OCI-LY1 (cell line): ENCODE data around the gene ZNF530.

ENCODE experiments used
- H2AFZ ChIP-seq: fragments of 200-600 bp; sonication (generic), shearing (Covaris generic); 2 replicates; pipeline ENCODE4 v1.6.0; 2014; ENCODE audit warnings: antibody characterized with exemption, mild to moderate bottlenecking, low read length
- H3F3A ChIP-seq: fragments of 200-600 bp; sonication (generic), shearing (Covaris generic); 2 replicates; pipeline ENCODE4 v1.6.0; 2014; ENCODE audit warnings: mild to moderate bottlenecking, antibody characterized with exemption, low read length, moderate library complexity; ENCODE audit not compliant: insufficient read depth
- H3K27ac ChIP-seq: fragments of 200-600 bp; sonication (generic); 2 replicates; pipeline ENCODE4 v1.5.1; 2014; ENCODE audit warnings: low read length, mixed run types, mild to moderate bottlenecking, low read depth; ENCODE audit not compliant: poor library complexity, severe bottlenecking
- H3K27me3 ChIP-seq: fragments of 200-600 bp; sonication (generic); 2 replicates; pipeline ENCODE4 v1.6.0; 2014; ENCODE audit warnings: antibody characterized with exemption, mild to moderate bottlenecking, low read length, moderate library complexity; ENCODE audit not compliant: insufficient read depth
- H3K36me3 ChIP-seq: fragments of 200-600 bp; sonication (generic); 2 replicates; pipeline ENCODE4 v1.6.1; 2014; ENCODE audit warnings: mild to moderate bottlenecking, antibody characterized with exemption, low read length, moderate library complexity, mixed read lengths; ENCODE audit not compliant: insufficient read depth
- H3K4me1 ChIP-seq: fragments of 200-600 bp; sonication (generic); 2 replicates; pipeline ENCODE4 v1.5.1; 2014; ENCODE audit warnings: mild to moderate bottlenecking, low read length, moderate library complexity; ENCODE audit not compliant: insufficient read depth, severe bottlenecking
- H3K4me2 ChIP-seq: fragments of 200-600 bp; sonication (generic), shearing (Covaris generic); 2 replicates; pipeline ENCODE4 v1.6.1; 2014; ENCODE audit warnings: low read length
- H3K4me3 ChIP-seq: fragments of 200-600 bp; sonication (generic); 2 replicates; pipeline ENCODE4 v1.5.1; 2014; ENCODE audit warnings: low read length, low read depth, mild to moderate bottlenecking, mixed read lengths; ENCODE audit not compliant: poor library complexity, severe bottlenecking
- H3K79me2 ChIP-seq: fragments of 200-600 bp; shearing (Covaris generic); 2 replicates; pipeline ENCODE4 v1.6.1; 2016; ENCODE audit warnings: mixed run types, low read length, mixed read lengths; ENCODE audit not compliant: insufficient read depth
- H3K9ac ChIP-seq: fragments of 200-600 bp; sonication (generic), shearing (Covaris generic); 2 replicates; pipeline ENCODE4 v1.6.1; 2014; ENCODE audit warnings: mild to moderate bottlenecking, low read length, mixed read lengths
- H3K9me2 ChIP-seq: fragments of 200-600 bp; sonication (generic), shearing (Covaris generic); 2 replicates; pipeline ENCODE4 v1.6.1; 2014; ENCODE audit warnings: low read depth, mild to moderate bottlenecking, low read length, mixed read lengths
- H3K9me3 ChIP-seq: fragments of 200-600 bp; shearing (Covaris generic); 2 replicates; pipeline ENCODE4 v1.6.1; 2014; ENCODE audit warnings: low read length, mixed read lengths
- H4K20me1 ChIP-seq: fragments of 200-600 bp; sonication (generic), shearing (Covaris generic); 2 replicates; pipeline ENCODE4 v1.6.0; 2016; ENCODE audit warnings: mild to moderate bottlenecking, low read length; ENCODE audit not compliant: insufficient read depth
- EZH2 ChIP-seq: fragments of 200-600 bp; sonication (generic), shearing (Covaris generic); IDR thresholded peaks from 2 replicates; pipeline ENCODE4 v1.8.0; 2017; ENCODE audit warnings: borderline replicate concordance, mixed run types, mild to moderate bottlenecking, antibody characterized with exemption, low read length, moderate library complexity, mixed read lengths
- TF ChIP-seq, protein P1 (sequence below): fragments of 200-600 bp; sonication (generic), shearing (Covaris generic); IDR thresholded peaks from 2 replicates; pipeline ENCODE4 v1.5.1; 2017; ENCODE audit warnings: mild to moderate bottlenecking, antibody characterized with exemption, low read length, moderate library complexity, mixed read lengths

The ZNF530 gene

DNA sequence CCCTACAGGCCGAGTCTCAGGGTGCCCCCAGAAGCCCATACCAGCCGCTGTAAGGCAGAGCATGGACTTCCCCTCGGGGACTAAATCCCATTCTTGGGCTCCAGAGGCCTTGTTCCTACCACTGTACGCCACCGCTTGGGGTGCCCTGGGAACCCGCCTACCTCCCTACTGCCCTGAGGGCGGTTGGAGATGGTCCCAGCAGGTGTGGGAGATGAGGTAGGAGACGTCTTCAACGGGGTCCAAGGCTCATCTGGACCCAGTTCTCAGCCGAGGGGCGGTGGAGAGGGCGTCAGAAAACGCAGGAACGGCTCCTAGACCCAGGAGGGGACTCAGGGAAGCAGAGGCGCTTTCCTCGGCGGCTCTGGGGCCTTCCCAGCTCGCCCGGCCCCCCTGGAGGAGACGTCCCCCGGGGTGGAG is 16.6 kb upstream of the ZNF530 start:
- no peak overlapping the region for H3K4me3 ChIP-seq
- TF ChIP-seq, protein P1, sequence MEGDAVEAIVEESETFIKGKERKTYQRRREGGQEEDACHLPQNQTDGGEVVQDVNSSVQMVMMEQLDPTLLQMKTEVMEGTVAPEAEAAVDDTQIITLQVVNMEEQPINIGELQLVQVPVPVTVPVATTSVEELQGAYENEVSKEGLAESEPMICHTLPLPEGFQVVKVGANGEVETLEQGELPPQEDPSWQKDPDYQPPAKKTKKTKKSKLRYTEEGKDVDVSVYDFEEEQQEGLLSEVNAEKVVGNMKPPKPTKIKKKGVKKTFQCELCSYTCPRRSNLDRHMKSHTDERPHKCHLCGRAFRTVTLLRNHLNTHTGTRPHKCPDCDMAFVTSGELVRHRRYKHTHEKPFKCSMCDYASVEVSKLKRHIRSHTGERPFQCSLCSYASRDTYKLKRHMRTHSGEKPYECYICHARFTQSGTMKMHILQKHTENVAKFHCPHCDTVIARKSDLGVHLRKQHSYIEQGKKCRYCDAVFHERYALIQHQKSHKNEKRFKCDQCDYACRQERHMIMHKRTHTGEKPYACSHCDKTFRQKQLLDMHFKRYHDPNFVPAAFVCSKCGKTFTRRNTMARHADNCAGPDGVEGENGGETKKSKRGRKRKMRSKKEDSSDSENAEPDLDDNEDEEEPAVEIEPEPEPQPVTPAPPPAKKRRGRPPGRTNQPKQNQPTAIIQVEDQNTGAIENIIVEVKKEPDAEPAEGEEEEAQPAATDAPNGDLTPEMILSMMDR, result no peak
- TF ChIP-seq EZH2, result no peak
- H3K27ac ChIP-seq, result no peak overlapping the region
- H2AFZ ChIP-seq, result no peak overlapping the region
- H3F3A ChIP-seq, result no peaks in the 10 kb centered on the region
- H3K4me1 ChIP-seq, result peaks cover 7% of the 10 kb centered on the region
- no peak overlapping the region for H3K9ac ChIP-seq
- peaks cover 18% of the 10 kb centered on the region for H3K9me3 ChIP-seq
- no peak overlapping the region for H3K4me2 ChIP-seq
- H3K9me2 ChIP-seq, result no peaks in the 10 kb centered on the region
- 0 out of 2 replicates have a peak, but pooled peaks cover 2% of the 10 kb centered on the region for H3K79me2 ChIP-seq
- H3K27me3 ChIP-seq, result no peaks in the 10 kb centered on the region
- H3K36me3 ChIP-seq, result peaks cover 5% of the 10 kb centered on the region; the same call in 1 of the 2 replicates
- no peaks in the 10 kb centered on the region for H4K20me1 ChIP-seq

DNA sequence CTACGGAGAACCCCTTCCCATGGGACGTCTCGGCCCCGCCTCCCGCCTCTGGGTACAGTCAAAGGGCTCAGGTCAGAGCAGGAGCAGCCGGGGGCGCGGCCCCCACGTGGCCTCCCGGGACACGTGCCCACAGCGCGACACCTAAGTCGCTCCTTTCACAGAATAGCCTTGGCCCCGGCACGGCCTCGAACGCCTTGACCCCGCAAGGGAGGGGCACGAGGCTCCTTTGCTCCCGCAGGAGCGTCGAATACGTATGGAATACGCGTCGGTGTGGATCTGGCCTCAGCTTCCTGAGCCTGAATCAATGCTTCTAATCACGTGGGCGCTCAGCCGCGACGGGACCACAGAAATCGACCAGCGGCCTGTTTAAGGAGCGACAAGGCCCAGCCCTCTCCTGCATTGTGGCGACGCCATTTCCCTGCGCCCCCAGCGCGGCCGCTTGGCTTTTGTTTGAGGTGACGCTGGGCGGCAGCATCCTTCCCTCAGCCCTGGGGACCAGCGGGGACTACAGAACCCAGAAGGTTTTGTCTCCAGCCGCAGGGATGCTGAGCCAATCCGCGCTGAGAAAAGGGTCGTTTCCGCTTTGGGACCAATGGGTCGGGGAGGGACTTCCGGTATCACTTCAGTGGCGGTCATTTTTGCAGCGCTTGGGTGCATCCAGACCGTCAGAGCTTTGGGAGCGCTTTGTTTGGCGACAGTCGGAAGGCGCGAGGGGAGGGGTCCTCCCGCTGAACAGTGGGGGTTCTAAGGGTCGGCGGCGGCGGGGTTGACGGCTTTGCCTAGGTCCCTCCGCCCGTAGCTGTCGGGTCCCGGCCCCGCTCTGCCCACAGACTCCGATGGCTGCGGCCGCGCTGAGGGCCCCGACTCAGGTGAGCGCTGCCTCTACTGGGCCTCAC is 15.9 kb upstream of the ZNF530 start, which contains the start of gene ZIK1:
Gene ZIK1, plus strand, starts transcription at position 625 of the 896 bp plus-strand sequence. Its CDS starts 212 bp downstream, at position 837.
- Histone ChIP-seq H3K27ac (no peak within 1 kb of the TSS), H3K4me3 (no peak within 1 kb of the TSS), H3K9me2 (no peaks in the 10 kb centered on the region), H2AFZ (no peak within 1 kb of the TSS), H3K36me3 (peaks cover 5% of the 10 kb centered on the region; the same call in 1 of the 2 replicates), H3K9ac (no peak within 1 kb of the TSS), H3K4me1 (peaks cover 4% of the 10 kb centered on the region), H3F3A (no peaks in the 10 kb centered on the region), H3K9me3 (peaks cover 18% of the 10 kb centered on the region), H3K79me2 (no peaks in the 10 kb centered on the region), H3K4me2 (no peak within 1 kb of the TSS), H4K20me1 (no peaks in the 10 kb centered on the region), H3K27me3 (no peaks in the 10 kb centered on the region)
- TF ChIP-seq EZH2, result no peak
- TF ChIP-seq, protein P1, result no peak

DNA sequence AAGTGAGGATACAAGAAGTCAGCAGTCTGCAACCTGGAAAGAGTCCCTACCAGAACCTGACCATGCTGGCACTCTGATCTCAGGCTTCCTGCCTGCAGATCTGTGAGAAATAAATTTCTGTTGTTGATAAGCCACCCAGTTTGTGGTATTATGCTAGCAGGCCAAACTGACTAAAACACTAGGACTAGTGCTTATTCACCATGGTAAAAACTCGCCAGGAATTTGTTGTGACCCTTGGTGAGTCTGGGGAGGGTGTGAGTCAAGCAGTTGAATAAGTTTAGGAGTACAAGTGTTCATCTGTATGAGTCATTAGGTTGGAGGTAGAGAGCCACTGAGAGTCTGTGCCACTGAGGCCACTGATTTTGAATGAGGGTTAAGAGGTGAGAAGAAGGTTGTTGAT is 12.2 kb upstream of the ZNF530 start:
- Histone ChIP-seq H3K4me3 (no peak overlapping the region), H3F3A (no peaks in the 10 kb centered on the region), H3K9me3 (peaks cover 22% of the 10 kb centered on the region), H4K20me1 (no peaks in the 10 kb centered on the region), H3K79me2 (no peaks in the 10 kb centered on the region), H3K9ac (no peak overlapping the region), H2AFZ (no peak overlapping the region), H3K9me2 (no peaks in the 10 kb centered on the region), H3K36me3 (no peaks in the 10 kb centered on the region), H3K4me1 (no peaks in the 10 kb centered on the region), H3K27me3 (no peaks in the 10 kb centered on the region), H3K4me2 (no peak overlapping the region), H3K27ac (no peak overlapping the region)
- TF ChIP-seq, protein P1, result no peak
- no peak for TF ChIP-seq EZH2
